GM21529 (cell line): Measurements from ENCODE around the gene CGB5.

Experiments
- ATAC-seq: cut with Tn5 transposase; IDR thresholded peaks from one replicate; pipeline ENCODE4 v1.9.1; 2021; ENCODE audit not compliant: unreplicated experiment

Gene CGB5

GRCh38 chr19:49085020-49085867, 41.6 kb downstream of the CGB5 start, which contains the start of gene SNRNP70:
Gene SNRNP70 (plus strand): TSS chr19:49085451. CDS start chr19:49086415, 964 bp downstream.
- ATAC-seq = peak; percentile 88

GRCh38 chr19:49085868-49086232, 42.2 kb downstream of the CGB5 start:
- no peak for ATAC-seq

DNA sequence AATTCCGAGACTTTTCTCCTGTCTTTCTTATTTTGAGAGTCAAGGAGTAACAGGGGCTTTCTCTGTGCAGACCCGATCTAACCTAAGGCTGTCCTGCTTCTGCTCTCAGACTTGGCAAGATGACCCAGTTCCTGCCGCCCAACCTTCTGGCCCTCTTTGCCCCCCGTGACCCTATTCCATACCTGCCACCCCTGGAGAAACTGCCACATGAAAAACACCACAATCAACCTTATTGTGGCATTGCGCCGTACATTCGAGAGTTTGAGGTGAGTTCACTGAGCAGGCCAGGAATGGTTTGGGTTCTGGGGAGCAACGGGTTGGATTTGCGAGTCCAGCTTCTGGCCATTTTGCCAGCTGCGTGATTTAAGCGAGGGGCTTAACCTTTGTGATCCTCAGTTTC, 42.6 kb downstream of the CGB5 start:
- ATAC-seq = no peak

GRCh38 chr19:49091391-49092038, 47.9 kb downstream of the CGB5 start:
- ATAC-seq = no peak

DNA sequence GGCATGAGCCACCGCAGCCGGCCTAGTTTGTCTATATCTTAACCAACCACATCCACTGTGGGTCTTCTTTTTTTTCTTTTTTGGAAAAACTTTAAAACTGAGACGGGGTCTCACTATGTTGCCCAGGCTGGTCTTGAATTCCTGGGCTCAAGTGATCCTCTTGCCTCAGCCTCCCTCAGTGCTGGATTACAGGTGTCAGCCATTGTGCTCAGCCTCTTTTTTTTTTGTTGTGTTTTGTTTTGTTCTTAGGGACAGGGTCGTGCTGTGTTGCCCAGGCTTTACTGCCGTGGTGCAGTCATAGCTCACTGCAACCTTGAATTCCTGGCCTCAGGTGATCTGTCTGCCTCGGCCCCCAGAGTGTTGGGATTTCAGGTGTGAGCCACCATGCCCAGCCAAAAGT, 49.0 kb downstream of the CGB5 start:
- no peak for ATAC-seq
